Peyer's patch (tissue), 4 donors: ENCODE results near the gene DHPS.

Experiments used
- CTCF ChIP-seq, 6 experiments: fragments of 450-650 bp in 4 of 6; fragments of 200-600 bp in 2 of 6; sonication (generic) in 1 of 6; IDR thresholded peaks; one replicate each; pipeline ENCODE4 v1.5.1; 2017 to 2019; ENCODE audit warnings: antibody characterized with exemption in 6 of 6, mild to moderate bottlenecking in 3 of 6, moderate library complexity in 1 of 6
- POLR2A ChIP-seq, 2 donors: fragments of 450-650 bp; IDR thresholded peaks; one replicate each; pipeline ENCODE4 v1.5.1; 2017; ENCODE audit warnings: antibody characterized with exemption in 2 of 2, mild to moderate bottlenecking in 2 of 2, moderate library complexity in 2 of 2

- TF ChIP-seq POLR2A (IDR thresholded peaks at IDR 0.05) (no peak), CTCF (IDR thresholded peaks at IDR 0.05) (no peak)
Measured at GRCh38 chr19:12715102-12715501, 33.4 kb upstream of the DHPS start.
